ENCODE measurements around the gene NPY1R. TPM values are rescaled to one million over a fixed set of nuclear protein-coding genes. Genes with fewer than 3 reads are reported as not detected.

NPY1R gene
- total RNA-seq, 1 donor from 2014 or later, result not detected

DNA sequence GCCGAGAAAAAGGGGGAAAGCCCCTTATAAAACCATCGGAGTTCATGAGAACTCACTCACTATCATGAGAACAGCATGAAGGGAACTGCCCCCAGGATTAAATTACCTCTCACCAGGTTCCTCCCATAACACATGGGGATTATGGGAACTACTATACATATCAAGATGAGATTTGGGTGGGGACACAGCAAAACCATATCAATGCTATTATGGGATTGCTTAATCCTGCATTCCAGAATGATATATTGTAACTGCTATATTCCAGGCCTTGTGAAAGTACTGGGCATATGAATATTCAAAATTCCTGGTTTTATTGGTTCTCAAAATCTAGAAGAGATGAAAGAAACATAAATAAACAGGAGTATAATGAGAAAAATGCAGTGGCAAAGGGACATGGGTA lies 29.3 kb downstream of the NPY1R start:
- TF ChIP-seq, protein P1, sequence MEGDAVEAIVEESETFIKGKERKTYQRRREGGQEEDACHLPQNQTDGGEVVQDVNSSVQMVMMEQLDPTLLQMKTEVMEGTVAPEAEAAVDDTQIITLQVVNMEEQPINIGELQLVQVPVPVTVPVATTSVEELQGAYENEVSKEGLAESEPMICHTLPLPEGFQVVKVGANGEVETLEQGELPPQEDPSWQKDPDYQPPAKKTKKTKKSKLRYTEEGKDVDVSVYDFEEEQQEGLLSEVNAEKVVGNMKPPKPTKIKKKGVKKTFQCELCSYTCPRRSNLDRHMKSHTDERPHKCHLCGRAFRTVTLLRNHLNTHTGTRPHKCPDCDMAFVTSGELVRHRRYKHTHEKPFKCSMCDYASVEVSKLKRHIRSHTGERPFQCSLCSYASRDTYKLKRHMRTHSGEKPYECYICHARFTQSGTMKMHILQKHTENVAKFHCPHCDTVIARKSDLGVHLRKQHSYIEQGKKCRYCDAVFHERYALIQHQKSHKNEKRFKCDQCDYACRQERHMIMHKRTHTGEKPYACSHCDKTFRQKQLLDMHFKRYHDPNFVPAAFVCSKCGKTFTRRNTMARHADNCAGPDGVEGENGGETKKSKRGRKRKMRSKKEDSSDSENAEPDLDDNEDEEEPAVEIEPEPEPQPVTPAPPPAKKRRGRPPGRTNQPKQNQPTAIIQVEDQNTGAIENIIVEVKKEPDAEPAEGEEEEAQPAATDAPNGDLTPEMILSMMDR (IDR thresholded peaks at IDR 0.05), result no peak
- Mint-ChIP-seq H3K4me1 (no peaks in the 10 kb centered on the region), H3K4me3 (no peak overlapping the region), H3K27ac (no peak overlapping the region), H3K36me3 (ENCODE audit: low read depth) (no peaks in the 10 kb centered on the region), H3K9me3 (no peaks in the 10 kb centered on the region), H3K27me3 (peaks cover 3% of the 10 kb centered on the region)
- intact Hi-C loops (cut with micrococcal nuclease), result no loop called here
- POLR2A ChIA-PET, result no interaction called here
- ATAC-seq (ENCODE audit: low read depth), result no peak
- CTCF ChIA-PET, result no interaction called here
- DNase-seq, result no peak

- ChIA-PET CTCF (no interaction called here), POLR2A (no interaction called here)
- ATAC-seq (ENCODE audit: low read depth) (no peak), DNase-seq (no peak)
- Mint-ChIP-seq H3K4me3 (no peak overlapping the region), H3K9me3 (no peaks in the 10 kb centered on the region), H3K27ac (no peak overlapping the region), H3K36me3 (ENCODE audit: low read depth) (no peaks in the 10 kb centered on the region), H3K27me3 (no peaks in the 10 kb centered on the region), H3K4me1 (no peaks in the 10 kb centered on the region)
- intact Hi-C loops (cut with micrococcal nuclease), result no loop called here
- TF ChIP-seq, protein P1 (IDR thresholded peaks at IDR 0.05), result no peak
Measured at GRCh38 chr4:163300445-163300844, 32.0 kb downstream of the NPY1R start.

DNA sequence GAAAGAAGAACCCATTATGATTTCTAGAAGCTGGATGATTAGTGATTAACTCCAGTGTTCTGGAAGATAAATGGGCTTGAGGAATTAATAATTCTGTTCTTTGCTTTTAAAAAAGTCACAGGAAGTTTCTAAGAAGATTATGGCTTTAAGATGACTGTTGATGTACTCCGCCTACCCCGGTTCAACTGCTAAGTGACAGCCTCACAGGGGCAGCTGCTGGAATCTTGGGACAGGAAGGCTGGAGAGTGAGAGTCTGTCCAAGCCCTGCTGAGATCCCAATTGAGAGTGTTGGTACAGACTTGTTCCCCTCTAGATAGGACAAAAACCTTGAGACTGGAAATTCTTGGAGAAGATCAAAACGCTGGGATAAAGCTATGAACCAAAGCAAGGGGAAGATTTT lies 37.3 kb downstream of the NPY1R start:
- CTCF ChIA-PET, result no interaction called here

DNA sequence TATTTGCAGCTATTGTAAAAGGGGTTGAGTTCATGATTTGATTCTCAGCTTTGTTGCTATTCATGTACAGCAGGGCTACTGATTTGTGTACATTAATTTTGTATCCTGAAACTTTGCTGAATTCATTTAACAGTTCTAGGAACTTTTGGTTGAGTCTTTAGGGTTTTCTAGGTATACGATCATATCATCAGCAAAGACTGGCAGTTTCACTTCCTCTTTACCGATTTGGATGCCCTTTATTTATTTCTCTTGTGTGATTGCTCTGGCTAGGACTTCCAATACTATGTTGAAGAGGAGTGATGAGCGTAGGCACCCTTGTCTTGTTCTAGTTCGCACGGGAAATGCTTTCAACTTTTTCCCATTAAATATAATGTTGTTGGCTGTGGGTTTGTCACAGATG lies 48.1 kb downstream of the NPY1R start:
- no peak for ATAC-seq (ENCODE audit: low read depth)
- H3K36me3 Mint-ChIP-seq (ENCODE audit: low read depth), result no peaks in the 10 kb centered on the region
- H3K9me3 Mint-ChIP-seq, result peaks cover 7% of the 10 kb centered on the region

More for the DNA sequence above, 37.3 kb downstream of the NPY1R start:
- TF ChIP-seq, protein P1 (IDR thresholded peaks at IDR 0.05), result no peak
- POLR2A ChIA-PET, result no interaction called here
- intact Hi-C loops (cut with micrococcal nuclease), result no loop called here
- Mint-ChIP-seq H3K4me1 (no peaks in the 10 kb centered on the region), H3K36me3 (ENCODE audit: low read depth) (no peaks in the 10 kb centered on the region), H3K27ac (no peak overlapping the region), H3K4me3 (no peak overlapping the region), H3K27me3 (peaks cover 4% of the 10 kb centered on the region), H3K9me3 (no peaks in the 10 kb centered on the region)
- DNase-seq (no peak), ATAC-seq (ENCODE audit: low read depth) (no peak)

GRCh38 chr4:163280703-163281519 lies 51.5 kb downstream of the NPY1R start:
- Mint-ChIP-seq H3K36me3 (ENCODE audit: low read depth) (no peaks in the 10 kb centered on the region), H3K9me3 (peaks cover 7% of the 10 kb centered on the region), H3K27ac (no peak overlapping the region), H3K27me3 (no peaks in the 10 kb centered on the region), H3K4me1 (no peaks in the 10 kb centered on the region), H3K4me3 (no peak overlapping the region)
- ChIA-PET POLR2A (no interaction called here), CTCF (no interaction called here)
- no peak for ATAC-seq (ENCODE audit: low read depth)
- intact Hi-C loops (cut with micrococcal nuclease), result no loop called here
- no peak for DNase-seq
- TF ChIP-seq, protein P1 (IDR thresholded peaks at IDR 0.05), result no peak

More for the DNA sequence above, 48.1 kb downstream of the NPY1R start:
- H3K4me3 Mint-ChIP-seq, result no peak overlapping the region
- no peak overlapping the region for H3K27ac Mint-ChIP-seq
- CTCF ChIA-PET, result no interaction called here
- no peak for DNase-seq
- TF ChIP-seq, protein P1 (IDR thresholded peaks at IDR 0.05), result no peak
- POLR2A ChIA-PET, result no interaction called here
- intact Hi-C loops (cut with micrococcal nuclease), result no loop called here
- H3K4me1 Mint-ChIP-seq, result no peaks in the 10 kb centered on the region
- H3K27me3 Mint-ChIP-seq, result peaks cover 8% of the 10 kb centered on the region

Data from activated B cell treated with CpG ODN at 0.5 μM for 24 hours (primary cell).